ELF-1 (cell line): ENCODE measurements around the gene DYRK3.
A peak's percentile ranks its signal among the peaks of the same experiment; 100 is the strongest.

ENCODE experiments used
- DNase-seq: peaks from one replicate; pipeline ENCODE4 v3.0.0-alpha.2; 2016; ENCODE audit warnings: low read depth, low spot score

The DYRK3 gene

DNA sequence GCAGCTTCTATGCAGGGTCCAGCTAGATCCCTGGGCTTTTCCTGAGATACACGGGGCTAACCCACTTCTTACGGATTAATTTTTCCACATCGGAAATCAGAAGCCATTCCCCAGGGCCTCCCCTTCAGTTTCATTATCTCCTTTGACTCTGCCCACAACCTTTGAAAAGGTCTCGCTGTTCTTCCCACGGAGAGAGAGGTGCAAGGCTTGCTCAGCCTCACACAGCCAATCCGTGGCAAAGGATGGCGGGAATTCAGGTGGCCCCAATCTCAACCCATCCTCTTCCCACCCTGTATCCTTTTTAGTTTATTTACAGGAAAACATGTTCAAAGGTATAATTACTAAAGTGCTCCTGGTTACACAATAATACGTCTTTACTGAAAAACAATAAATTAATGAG lies 48.7 kb downstream of the DYRK3 start:
- DNase-seq = no peak

DNA sequence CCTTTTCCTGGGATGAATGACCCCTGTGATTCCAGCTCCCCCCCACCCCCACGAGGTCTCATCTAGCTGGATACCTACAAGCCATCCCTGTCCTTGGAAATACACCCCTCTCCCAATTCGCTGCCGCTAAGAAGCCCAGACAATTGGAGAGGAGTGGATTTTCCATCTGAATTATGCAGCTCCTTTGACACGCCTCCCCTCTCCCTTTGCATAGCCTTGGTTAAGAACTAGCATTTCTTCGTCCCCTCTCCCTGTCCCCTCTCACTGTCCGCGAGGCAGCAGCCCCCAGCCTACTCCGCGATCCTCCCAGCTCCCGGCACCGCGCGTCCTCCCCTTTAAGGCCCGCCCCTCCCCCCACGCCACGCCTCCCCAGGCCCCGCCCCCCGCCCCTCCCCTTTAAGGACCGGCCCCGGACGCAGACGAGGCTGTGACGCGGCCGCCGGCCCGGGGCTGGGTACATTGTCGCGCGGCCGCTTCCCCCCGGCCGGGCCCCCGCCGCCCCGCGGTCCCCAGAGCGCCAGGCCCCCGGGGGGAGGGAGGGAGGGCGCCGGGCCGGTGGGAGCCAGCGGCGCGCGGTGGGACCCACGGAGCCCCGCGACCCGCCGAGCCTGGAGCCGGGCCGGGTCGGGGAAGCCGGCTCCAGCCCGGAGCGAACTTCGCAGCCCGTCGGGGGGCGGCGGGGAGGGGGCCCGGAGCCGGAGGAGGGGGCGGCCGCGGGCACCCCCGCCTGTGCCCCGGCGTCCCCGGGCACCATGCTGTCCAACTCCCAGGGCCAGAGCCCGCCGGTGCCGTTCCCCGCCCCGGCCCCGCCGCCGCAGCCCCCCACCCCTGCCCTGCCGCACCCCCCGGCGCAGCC lies 49.4 kb downstream of the DYRK3 start, which contains the start of gene MAPKAPK2:
Gene MAPKAPK2 (plus strand): TSS at position 428 of the 856 bp plus-strand sequence. CDS start 325 bp downstream, at position 753.
- DNase-seq = peak; percentile 69

DNA sequence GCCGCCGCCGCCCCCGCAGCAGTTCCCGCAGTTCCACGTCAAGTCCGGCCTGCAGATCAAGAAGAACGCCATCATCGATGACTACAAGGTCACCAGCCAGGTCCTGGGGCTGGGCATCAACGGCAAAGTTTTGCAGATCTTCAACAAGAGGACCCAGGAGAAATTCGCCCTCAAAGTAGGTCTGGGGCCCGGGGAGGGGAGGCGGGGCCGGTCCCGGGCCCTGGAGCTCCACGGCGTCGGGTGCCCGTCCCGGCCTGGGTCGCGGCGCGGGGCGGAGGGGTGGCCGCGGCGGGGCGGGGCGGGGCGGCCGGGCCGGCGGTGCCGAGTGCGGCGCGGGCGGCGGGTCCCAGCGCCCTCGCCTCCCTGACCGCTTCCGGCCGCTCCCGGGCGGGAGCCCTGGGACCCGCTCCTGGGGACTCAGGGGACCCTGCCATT lies 50.0 kb downstream of the DYRK3 start:
- DNase-seq = no peak

DNA sequence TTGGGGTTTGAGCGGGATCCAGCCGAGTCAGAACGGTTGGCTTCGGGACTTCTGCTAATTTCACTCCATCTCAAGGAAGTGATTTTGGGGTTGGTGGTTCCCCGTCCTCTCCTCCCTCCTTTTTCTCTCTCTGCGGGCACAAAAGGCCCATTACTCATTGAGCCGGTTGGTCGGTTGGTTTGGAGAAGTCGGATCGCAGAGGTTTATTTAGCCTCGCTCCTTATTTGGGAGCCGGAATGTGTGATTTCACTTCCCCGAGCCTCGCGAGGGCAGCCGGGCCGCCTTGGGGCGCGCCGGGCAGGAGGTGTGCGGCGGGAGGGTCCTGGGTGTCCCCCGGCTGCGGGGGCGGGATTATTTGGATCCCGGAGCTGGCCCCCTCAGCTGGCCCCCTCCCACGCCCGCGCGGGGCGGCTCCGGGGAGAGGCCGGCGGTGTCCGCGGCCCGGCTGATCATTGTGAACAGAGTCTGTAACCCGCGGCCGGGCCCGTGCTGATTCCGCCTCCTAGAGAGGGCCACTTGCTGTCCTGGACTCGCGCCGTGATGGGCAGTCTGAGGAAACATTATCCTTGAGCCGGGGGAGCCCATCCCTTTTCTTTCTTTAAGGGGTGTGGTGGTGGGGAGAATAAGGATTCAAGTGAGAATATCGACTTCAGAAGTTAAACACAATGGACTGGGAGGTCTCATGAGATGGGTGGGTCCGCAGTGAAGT lies 50.6 kb downstream of the DYRK3 start:
- peak; percentile 86 for DNase-seq

DNA sequence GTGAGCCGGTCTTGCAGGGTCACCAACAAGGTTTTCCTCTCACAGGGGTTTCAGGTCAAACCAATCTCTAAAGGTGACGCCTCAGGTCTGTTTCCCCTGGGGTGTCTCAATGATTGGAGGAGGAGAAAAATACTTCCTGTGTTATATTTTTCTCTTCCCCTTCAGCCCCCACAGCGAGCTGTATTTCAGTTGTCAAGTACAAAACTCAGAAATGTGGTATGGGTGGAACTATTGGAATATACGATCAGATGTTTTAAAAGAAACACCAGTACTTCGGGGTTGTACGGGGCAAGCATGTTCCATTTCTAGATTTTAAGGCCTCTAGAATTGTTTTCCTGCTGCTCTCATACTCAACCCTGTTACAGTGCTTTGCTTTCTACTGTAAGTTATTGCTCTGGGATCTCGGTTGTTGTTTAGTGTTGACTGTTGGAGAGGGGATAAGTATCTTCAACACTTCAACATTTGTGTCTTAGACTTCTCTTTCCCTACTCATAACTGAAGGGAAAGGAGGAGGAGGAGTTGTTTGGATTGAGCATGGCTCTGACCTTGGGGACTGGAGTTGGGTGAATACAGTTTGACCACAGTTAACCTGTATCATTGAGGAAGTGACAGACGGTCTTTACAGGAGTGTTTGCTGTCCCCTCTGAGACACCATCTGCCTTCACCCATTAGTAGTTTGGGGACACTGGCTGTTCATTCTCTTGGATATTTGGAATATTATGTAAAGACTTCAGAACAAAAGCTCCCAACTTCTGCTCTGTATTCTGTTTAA lies 51.3 kb downstream of the DYRK3 start:
- DNase-seq = no peak

DNA sequence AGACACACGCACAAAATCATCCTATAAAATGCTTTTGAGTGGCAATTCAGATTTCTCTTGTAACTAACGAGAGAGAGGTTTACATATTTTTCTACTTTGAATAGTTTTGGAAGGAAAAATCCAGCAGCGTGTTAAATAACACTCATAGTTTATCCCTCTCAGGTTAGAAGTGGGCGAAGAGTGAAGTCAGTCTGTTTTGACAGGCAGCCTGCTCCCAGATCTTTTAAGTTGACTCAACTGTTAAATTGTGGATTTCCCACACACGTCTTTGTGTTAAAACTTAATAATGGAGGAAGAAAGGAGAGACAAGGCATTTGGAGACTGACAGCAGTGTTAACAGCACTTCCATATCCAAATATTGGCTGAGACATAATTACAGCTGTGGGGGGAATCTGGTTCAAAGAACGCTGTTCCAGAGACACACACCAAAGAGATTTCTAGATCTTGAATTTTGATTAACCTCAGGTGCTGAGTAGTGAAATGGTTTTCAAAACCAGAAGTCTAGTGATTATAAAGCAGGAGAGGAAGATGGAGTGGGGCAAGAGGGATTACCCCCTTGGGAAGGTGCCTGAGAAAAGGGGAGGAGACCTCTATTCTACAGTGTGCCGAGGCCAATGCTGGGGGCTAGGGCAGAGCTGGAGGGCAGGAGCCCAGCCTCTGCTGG lies 52.0 kb downstream of the DYRK3 start:
- DNase-seq = no peak

DNA sequence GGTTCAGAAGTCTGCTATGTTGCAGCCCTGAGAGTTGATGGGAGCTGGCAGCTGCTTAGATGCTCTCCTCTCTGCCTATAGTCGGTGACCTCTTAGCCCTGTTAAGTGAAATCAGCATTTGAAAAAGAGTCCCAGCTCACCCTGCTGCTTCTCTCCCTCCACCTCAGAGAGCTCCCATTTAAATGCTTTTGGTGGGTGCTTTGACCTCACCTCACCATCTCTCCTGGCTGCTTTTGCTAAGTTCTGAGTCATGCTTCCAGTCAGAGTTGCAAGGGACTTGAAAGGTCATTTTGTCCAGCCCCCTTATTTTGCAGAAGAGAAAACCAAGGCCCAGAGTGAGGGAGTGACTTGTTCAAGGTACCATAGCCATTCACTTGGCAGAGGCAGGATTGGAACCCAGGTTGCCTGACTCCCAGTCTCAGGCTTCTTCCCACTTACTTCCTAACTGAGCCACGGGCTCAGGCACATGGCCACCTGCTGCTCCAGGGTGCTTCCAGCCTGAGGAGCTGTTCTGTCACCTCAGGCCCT lies 52.6 kb downstream of the DYRK3 start:
- DNase-seq = peak; percentile 70

DNA sequence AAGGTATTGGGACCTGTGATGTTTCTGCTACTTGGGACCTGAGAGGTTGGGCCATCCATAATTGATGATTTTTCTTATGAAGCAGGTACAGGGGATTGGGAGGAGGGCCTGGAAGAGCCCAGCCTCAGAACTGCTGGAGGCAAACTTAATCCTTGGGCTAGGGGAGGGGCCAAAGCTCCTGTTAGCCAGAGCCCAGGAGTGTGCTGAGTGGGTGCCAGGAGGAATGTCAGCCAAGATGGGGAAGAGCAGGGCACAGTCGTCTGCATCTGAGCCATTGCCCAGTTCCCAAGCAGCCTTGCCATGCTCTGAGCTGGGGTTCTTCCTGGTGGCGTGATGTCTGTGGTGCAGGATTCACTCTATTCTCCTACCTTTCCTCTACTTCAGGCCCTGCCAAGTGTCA lies 55.2 kb downstream of the DYRK3 start:
- DNase-seq = peak; percentile 24

DNA sequence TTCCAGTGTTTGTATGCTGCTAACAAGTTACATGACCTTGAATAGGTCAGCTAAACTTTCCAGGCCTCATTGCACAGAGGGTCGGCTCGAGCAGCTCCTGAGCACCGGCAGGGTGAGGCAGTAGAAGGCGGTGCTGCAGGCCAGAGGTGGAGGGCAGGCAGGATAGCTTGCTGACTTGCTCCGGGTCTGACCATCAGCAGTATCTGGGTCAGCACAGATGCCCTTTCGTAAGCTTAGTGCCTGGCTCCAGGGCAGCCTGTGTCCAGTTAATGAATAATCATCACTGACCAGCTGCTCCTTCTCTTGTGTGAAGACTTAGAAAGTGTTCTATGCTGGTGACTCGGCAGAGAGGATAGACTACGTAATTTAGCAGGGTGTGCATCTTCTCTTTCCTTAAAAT lies 56.3 kb downstream of the DYRK3 start:
- no peak for DNase-seq

DNA sequence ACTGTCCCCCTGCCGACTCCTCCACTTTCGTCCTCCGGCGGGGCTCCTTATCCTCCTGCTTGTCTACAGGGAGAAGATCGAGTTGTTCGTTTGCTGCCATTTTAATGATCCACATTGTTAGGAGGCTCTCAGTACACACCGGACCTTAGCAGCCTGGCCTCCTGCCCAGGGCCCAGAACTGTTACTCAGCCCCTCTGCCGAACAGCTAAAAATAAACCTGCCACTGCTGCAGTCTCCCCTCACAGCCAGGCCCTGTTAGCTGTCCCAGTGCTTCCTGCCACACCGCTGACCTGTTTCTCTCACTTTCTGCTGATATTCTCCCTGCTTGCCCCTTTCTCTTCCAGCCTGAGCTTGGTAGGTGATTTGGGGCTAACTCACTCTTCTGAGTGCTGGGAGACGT lies 57.7 kb downstream of the DYRK3 start:
- DNase-seq = peak; percentile 14

DNA sequence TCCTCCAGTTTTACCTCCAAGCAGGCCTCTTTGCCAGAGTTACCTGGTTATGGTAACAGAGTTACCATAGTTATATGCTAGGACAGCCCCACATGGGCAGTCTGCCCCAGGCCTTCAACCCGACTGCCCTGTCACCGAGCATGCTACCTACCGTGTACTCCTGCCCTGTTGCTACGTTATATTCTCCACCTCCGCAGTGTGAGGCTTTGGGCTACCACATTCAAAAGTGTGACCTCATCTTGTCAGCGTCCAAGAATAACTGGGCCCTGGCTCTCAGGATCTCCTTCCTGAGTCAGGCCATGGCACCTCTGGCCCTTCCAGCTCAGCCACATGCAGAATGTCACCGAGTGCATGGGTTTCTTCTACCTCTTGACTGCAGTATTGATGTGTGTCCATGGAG lies 58.3 kb downstream of the DYRK3 start:
- no peak for DNase-seq

DNA sequence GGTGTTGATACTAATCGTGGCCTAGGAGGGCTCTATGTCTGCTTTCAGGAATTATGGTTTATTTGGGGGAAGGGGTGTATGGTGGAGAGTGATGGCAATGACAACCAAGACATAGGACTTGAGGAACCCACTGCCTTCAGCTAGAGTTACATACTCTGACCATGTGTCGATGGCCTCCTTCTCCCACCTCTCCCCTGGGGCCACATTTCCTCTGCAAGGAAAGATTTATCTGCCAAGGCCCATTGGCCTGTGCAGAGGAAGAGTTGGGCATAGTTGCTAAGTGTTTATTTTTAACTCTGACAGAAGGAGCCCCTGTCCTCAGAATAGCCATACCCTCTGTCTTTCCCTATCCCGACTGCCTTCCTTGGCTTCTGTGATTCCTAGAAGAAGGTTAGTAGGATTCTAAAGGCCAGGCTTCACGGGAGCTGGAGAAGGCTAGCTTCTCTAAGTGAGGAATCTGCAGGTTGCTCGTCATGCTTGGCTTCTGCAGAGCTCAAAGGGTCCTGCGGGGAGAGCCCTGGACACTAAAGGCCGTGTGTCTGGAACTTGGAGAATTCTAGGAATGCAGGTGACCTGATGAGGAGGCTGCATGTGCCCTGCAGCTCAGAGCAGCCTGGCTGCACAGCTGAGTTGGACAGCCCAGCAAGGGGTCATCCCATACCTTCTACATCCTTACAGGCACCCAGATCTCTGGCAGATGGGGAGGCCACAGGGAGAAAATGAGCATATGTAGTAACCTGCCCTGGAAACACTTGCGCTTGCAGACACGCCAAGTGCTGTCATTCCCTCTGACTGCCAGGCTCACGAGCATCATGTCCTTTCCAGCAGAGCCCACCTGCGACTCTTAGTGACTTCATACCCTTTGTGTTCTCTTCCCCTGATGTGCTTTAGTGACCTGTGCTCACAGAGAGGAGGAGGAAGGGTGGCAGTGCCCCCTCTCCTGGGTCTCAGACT lies 59.1 kb downstream of the DYRK3 start:
- peak; percentile 92 for DNase-seq

DNA sequence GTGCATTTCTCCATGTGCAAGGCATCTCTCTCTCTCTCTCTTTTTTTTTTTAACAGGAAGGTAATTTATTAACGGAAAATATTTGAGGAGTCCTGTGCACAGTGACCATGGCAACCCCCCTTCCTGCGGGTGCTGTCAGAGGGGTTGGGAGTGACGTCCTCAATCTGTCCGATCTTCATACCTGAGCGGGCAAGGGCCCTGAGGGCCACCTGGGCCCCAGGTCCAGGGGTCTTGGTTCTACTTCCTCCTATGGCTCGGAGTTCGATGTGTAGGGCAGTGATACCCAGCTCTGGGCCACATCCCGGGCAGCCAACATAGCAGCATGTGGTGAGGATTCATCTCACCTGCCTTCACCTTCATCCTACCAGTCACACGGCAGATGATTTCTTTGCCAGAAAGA lies 60.4 kb downstream of the DYRK3 start:
- DNase-seq = no peak

DNA sequence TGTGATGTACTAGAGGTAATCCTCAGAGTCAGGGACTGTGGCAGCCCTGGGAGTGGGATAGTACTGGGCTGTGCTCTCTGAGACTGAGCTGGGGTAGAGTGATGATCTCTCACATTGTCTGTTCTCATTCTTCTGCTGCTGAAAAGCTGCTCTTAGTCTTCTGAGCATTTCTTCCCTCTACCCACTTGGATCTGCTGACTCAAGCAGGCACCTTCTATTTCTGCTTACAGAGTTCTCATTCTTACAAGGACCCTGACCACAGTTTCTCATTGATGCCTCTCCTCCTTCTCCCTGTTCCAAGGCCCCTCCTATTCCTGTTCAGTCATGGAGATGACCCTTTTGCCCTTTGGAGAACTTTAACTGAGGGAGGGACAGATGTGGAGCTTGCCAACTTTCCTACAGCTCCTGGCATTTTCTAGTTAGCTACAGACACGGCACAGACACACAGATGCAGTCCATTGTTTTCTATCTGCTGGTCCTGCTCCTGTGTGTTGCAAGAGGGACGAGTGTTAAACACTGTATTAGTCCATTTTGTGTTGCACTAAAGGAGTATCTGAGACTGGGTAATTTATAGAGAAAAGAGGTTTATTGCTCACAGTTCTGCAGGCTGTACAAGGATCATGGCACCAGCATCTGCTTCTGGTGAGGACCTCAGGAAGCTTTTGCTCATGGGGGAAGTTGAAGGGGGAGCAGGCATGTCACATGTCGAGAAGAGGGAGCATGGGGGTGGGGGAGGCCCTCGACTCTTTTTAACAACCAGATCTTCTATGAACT lies 61.7 kb downstream of the DYRK3 start:
- no peak for DNase-seq

DNA sequence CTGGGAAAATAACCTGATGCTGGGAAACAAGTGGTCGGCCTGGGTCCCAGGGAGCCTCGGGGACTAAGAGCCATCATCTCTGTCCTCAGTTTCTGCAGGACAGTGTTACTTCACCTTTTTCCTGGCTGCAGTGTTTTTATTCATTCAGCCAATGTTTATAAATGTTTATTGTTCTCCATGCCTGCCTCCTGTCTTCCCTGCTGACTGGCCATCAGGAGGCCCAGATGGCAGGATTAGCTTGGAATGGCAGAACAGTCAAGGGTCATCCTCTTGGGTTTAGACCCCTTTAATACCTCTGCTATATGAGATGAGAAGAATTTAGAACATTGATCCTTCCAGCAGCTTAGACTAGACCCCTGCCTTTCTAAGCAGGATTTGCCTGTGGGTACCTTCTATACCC lies 62.7 kb downstream of the DYRK3 start:
- DNase-seq = no peak
